Panc1 (cell line): ENCODE data around the gene RHBDD1. TPM values are rescaled to one million over a fixed set of nuclear protein-coding genes. Genes with fewer than 3 reads are reported as not detected.

Experiments used
- ATAC-seq: fragments of 200-7000 bp; cut with Tn5 transposase; 2 replicates; pipeline ENCODE4 v1.9.1; 2020; ENCODE audit warnings: mild to moderate bottlenecking, moderate library complexity
- BruUV-seq: library from RNA; stranded (reverse); fragments of 400-500 nt; replicated peaks from 2 replicates; lab custom pipeline; 2021; lab: Mats Ljungman, UMichigan
- CTCF ChIA-PET: fragments of 300-600 bp; sonication (Branson Sonifier 250); formaldehyde crosslinking; loops from one replicate; lab custom pipeline; 2022; ENCODE audit warnings: antibody characterized with exemption; lab: Charles Lee
- POLR2A ChIA-PET: fragments of 300-600 bp; sonication (Branson Sonifier 250); formaldehyde crosslinking; loops from one replicate; lab custom pipeline; 2022; ENCODE audit warnings: antibody characterized with exemption; lab: Charles Lee
- DNase-seq: peaks from one replicate; pipeline ENCODE4 v3.0.0-alpha.2; 2010; ENCODE audit warnings: low read depth, low spot score
- H3K27ac ChIP-seq: 2 replicates; pipeline ENCODE4 v1.5.1; 2011; ENCODE audit warnings: mild to moderate bottlenecking, low read length, inconsistent platforms
- H3K27me3 ChIP-seq: fragments of 200-500 bp; sonication (Bioruptor generic); 2 replicates; pipeline ENCODE4 v1.6.0; 2014; ENCODE audit warnings: low read length, inconsistent platforms; ENCODE audit not compliant: control insufficient read depth, insufficient read depth
- H3K36me3 ChIP-seq: fragments of 200-500 bp; sonication (Bioruptor generic); 2 replicates; pipeline ENCODE4 v1.5.1; 2014; ENCODE audit warnings: inconsistent platforms, mild to moderate bottlenecking, low read length, moderate library complexity; ENCODE audit not compliant: control insufficient read depth, insufficient read depth
- H3K4me1 ChIP-seq: 2 replicates; pipeline ENCODE4 v1.5.1; 2011; ENCODE audit warnings: inconsistent platforms, mild to moderate bottlenecking, low read length, moderate library complexity; ENCODE audit not compliant: control insufficient read depth, insufficient read depth
- H3K4me3 ChIP-seq, 2 experiments: 2 replicates each; pipeline ENCODE4 v1.5.1; 2011 to 2012; ENCODE audit warnings: low read depth in 2 of 2, low read length in 2 of 2, mild to moderate bottlenecking in 2 of 2, inconsistent platforms in 1 of 2, moderate library complexity in 1 of 2
- H3K9me3 ChIP-seq: fragments of 200-500 bp; sonication (Bioruptor generic); 2 replicates; pipeline ENCODE4 v1.5.1; 2014; ENCODE audit warnings: low read depth, mild to moderate bottlenecking, inconsistent platforms, low read length, moderate library complexity; ENCODE audit not compliant: control insufficient read depth, insufficient read depth
- CTCF ChIP-seq: fragments of 450-650 bp; IDR thresholded peaks from 2 replicates; pipeline ENCODE4 v1.5.1; 2017; ENCODE audit warnings: mild to moderate bottlenecking
- POLR2AphosphoS5 ChIP-seq: IDR thresholded peaks from 2 replicates; pipeline ENCODE4 v1.6.1; 2012; ENCODE audit warnings: mild to moderate bottlenecking, low read depth, low read length, moderate library complexity
- REST ChIP-seq, 2 experiments: IDR thresholded peaks; 2 replicates each; pipeline ENCODE4 v1.6.1; 2011 to 2012; ENCODE audit warnings: low read depth in 2 of 2, control low read depth in 1 of 2, low read length in 1 of 2, mild to moderate bottlenecking in 1 of 2, moderate library complexity in 1 of 2; ENCODE audit not compliant: insufficient read depth in 1 of 2
- SIN3A ChIP-seq: IDR thresholded peaks from 2 replicates; pipeline ENCODE4 v1.6.1; 2012; ENCODE audit warnings: low read depth, mild to moderate bottlenecking, low read length, moderate library complexity, borderline replicate concordance; ENCODE audit not compliant: insufficient read depth
- TCF7L2 ChIP-seq: IDR thresholded peaks from 2 replicates; pipeline ENCODE4 v1.6.1; 2011; ENCODE audit warnings: mild to moderate bottlenecking, low read depth, low read length, inconsistent platforms
- in situ Hi-C: cut with HindIII; loops from 2 replicates; pipeline ENCODE4 v1.10.0; 2016; ENCODE audit warnings: low sequenced_read_pairs, low pct_unique_long_range_greater_than_20kb
- intact Hi-C: fragments of 100-400 bp; cut with micrococcal nuclease; formaldehyde crosslinking; loops from one replicate; pipeline ENCODE4 v1.10.0; 2022; ENCODE audit not compliant: unreplicated experiment
- total RNA-seq: library from RNA; stranded (reverse); gene quantifications from one replicate; pipeline ENCODE4 v1.2.1, GENCODE V29; 2021; ENCODE audit not compliant: unreplicated experiment

RHBDD1 gene
- total RNA-seq, 1 experiment from 2014 or later: 25.3 TPM

DNA sequence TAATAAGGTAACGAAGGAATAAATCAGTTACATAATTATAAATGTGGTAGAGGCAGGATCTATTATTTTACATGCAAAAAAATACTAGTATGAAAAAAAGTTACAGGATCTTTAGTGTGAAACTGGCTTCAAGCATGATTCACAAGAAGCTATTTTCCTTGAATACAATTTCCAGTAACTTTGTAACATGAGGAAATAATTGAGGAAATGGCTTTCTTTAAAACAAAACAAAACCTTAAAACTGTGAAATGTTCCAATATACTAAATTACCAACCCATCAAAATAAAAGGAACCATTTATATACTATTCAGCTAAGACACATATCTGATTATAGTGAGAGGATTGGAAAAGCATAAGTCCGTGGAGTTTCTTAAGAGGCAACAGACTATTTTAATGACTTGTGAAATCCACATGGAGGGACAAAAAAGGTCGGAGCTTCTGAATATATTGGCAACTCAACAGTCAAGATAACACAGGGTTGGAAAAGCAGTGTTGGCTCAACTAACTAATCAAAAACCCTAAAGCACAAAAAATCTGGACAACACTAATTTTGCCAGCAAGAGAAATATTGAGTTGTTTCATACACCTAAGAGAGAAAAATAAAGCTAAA, 46.9 kb upstream of the RHBDD1 start:
- no TSS peak for BruUV-seq
- Histone ChIP-seq H3K4me3 (no peak overlapping the region), H3K27ac (peak overlapping the region; percentile 97), H3K27me3 (no peaks in the 10 kb centered on the region), H3K4me1 (peaks cover 35% of the 10 kb centered on the region), H3K36me3 (no peaks in the 10 kb centered on the region), H3K9me3 (peaks cover 4% of the 10 kb centered on the region; the same call in 1 of the 2 replicates)
- intact Hi-C loops (no loop called here), in situ Hi-C loops (no loop called here)
- DNase-seq (no peak), ATAC-seq (no peak)
- TF ChIP-seq TCF7L2: no peak
- no peak for TF ChIP-seq REST (IDR thresholded peaks at IDR 0.05; ENCODE audit: insufficient read depth in 1 of 2, low read depth in 2 of 2, low read length in 1 of 2)
- TF ChIP-seq CTCF: no peak
- no peak for TF ChIP-seq SIN3A
- no peak for TF ChIP-seq POLR2AphosphoS5
- ChIA-PET CTCF (interaction anchor here (0.6 kb wide), 1 partner anchor 10 kb away, joined by 4 read pairs; the partner anchor contains the start of gene IRS1), POLR2A (no interaction called here)

GRCh38 chr2:226790011-226790410, 45.8 kb upstream of the RHBDD1 start:
- Histone ChIP-seq H3K4me3 (no peak overlapping the region), H3K4me1 (peaks cover 35% of the 10 kb centered on the region), H3K36me3 (no peaks in the 10 kb centered on the region; the same call in 1 of the 2 replicates), H3K27ac (peak overlapping the region; percentile 97), H3K27me3 (no peaks in the 10 kb centered on the region), H3K9me3 (no peaks in the 10 kb centered on the region)
- intact Hi-C loops: loop anchor here (5.0 to 10.0 kb wide), 3 partner anchors 305 to 755 kb away; no protein-coding TSS in a partner anchor
- no peak for ATAC-seq
- ChIA-PET CTCF (interaction anchor here (0.5 to 0.7 kb wide), 2 partner anchors 513 to 1789 kb away, joined by 6 to 7 read pairs; no protein-coding TSS in a partner anchor), POLR2A (interaction anchor here (0.6 kb wide), 1 partner anchor 656 kb away, joined by 3 read pairs; no protein-coding TSS in a partner anchor)
- no peak for DNase-seq
- TF ChIP-seq CTCF: no peak
- TF ChIP-seq POLR2AphosphoS5: no peak
- TF ChIP-seq SIN3A: no peak
- TF ChIP-seq TCF7L2: no peak
- TF ChIP-seq REST (IDR thresholded peaks at IDR 0.05; ENCODE audit: insufficient read depth in 1 of 2, low read depth in 2 of 2, low read length in 1 of 2): no peak
- in situ Hi-C loops: no loop called here
- BruUV-seq: no TSS peak
